Measurements from ENCODE around the gene D2HGDH.

DNA sequence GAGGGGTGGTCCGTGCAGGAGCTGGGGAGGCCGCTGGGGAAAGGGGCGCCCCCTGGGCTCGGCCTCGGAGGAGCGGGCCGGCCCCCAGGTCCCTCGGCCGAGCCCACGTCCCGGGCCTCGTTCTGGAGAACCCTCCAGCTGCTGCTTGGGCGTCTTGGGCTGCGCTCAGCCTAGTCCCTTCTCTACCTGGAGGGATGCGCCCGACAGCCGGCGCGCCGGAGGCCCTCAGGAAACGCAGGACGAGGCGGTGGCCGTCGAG is 293 bp upstream of the D2HGDH start:
- TF ChIP-seq POU2F2 (IDR thresholded peaks at IDR 0.05; ENCODE audit: low read depth, low read length) (no peak), POLR2A (IDR thresholded peaks at IDR 0.05; ENCODE audit: low read depth, low read length) (no peak), TAF1 (IDR thresholded peaks at IDR 0.05; ENCODE audit: low read depth, low read length) (no peak), PAX5 (IDR thresholded peaks at IDR 0.05; ENCODE audit: insufficient read depth, low read length, severe bottlenecking) (no peak), POLR2AphosphoS5 (IDR thresholded peaks at IDR 0.05; ENCODE audit: low read depth, low read length) (no peak), SPI1 (IDR thresholded peaks at IDR 0.05; ENCODE audit: low read depth, low read length) (no peak)
